Stimulated activated effector memory CD8-positive, alpha-beta T cell treated with anti-CD3 and anti-CD28 coated beads, Interleukin-12 subunit alpha, Interleukin-12 subunit beta, amount 100 ng/mL, for 72 hours (primary cell): ENCODE results near the gene LRRC39.
"Not testable (repeated sequence)": the region's sequence is repeated elsewhere in the genome, so short reads cannot be mapped to it uniquely, and the experiment has no call there.

Source experiments
- ATAC-seq: fragments of 150-1000 bp; cut with Tn5 transposase; 2 replicates; pipeline ENCODE4 v1.10.0; 2021
- DNase-seq, 2 donors: peaks; one replicate each; pipeline ENCODE4 v3.0.0; 2021 to 2022; ENCODE audit warnings: low spot score in 2 of 2
- H3K27ac Mint-ChIP-seq: one replicate; pipeline ENCODE4 v1.8.0; 2022; ENCODE audit warnings: mild to moderate bottlenecking, mixed read lengths
- H3K36me3 Mint-ChIP-seq: one replicate; pipeline ENCODE4 v1.8.0; 2022; ENCODE audit warnings: mild to moderate bottlenecking, mixed read lengths
- H3K4me1 Mint-ChIP-seq: one replicate; pipeline ENCODE4 v1.8.0; 2022; ENCODE audit warnings: mixed read lengths
- H3K4me3 Mint-ChIP-seq: one replicate; pipeline ENCODE4 v1.8.0; 2022; ENCODE audit warnings: mild to moderate bottlenecking, mixed read lengths
- H3K9me3 Mint-ChIP-seq: one replicate; pipeline ENCODE4 v1.8.0; 2022; ENCODE audit warnings: mixed read lengths

The LRRC39 gene

GRCh38 chr1:100178091-100178490, at the start of gene LRRC39:
Gene LRRC39, minus strand, starts transcription at chr1:100178256. Its CDS starts 9,740 bp downstream, at chr1:100168516.
- no peaks in the 10 kb centered on the region for H3K4me1 Mint-ChIP-seq
- H3K36me3 Mint-ChIP-seq: no peaks in the 10 kb centered on the region
- no peaks in the 10 kb centered on the region for H3K9me3 Mint-ChIP-seq
- H3K4me3 Mint-ChIP-seq: no peak within 1 kb of the TSS
- no peak for ATAC-seq
- no peak for DNase-seq
- H3K27ac Mint-ChIP-seq: no peak within 1 kb of the TSS

- Mint-ChIP-seq H3K9me3 (no peaks in the 10 kb centered on the region), H3K4me3 (no peak overlapping the region), H3K27ac (no peak overlapping the region), H3K36me3 (peaks cover 18% of the 10 kb centered on the region), H3K4me1 (no peaks in the 10 kb centered on the region)
- DNase-seq: no peak
- ATAC-seq: no peak
Observed at GRCh38 chr1:100222428-100222827, 44.4 kb upstream of the LRRC39 start.

GRCh38 chr1:100219883-100220282, 41.8 kb upstream of the LRRC39 start:
- H3K9me3 Mint-ChIP-seq: no peaks in the 10 kb centered on the region
- DNase-seq (no peak), ATAC-seq (no peak)
- no peak overlapping the region for H3K4me3 Mint-ChIP-seq
- H3K4me1 Mint-ChIP-seq: no peaks in the 10 kb centered on the region
- no peak overlapping the region for H3K27ac Mint-ChIP-seq
- H3K36me3 Mint-ChIP-seq: peaks cover 36% of the 10 kb centered on the region

DNA sequence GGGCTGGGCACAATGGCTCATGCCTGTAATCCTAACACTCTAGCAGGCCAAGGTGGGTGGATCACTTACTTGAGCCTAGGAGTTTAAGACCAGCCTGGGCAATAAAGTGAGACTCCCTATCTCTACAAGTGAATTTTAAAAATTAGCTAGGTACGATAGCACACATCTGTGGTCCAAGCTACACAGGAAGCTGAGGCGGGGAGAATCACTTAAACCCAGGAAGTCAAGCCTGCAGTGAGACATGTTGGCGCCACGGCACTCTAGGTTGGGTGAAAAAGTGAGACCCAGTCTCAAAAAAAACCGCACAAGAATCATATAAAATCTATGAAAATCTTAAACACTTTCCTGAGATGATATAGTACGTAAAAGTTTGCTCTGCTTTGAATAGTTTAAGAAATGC, 41.4 kb upstream of the LRRC39 start:
- no peak for DNase-seq
- no peaks in the 10 kb centered on the region for H3K4me1 Mint-ChIP-seq
- no peak for ATAC-seq
- no peaks in the 10 kb centered on the region for H3K9me3 Mint-ChIP-seq
- H3K36me3 Mint-ChIP-seq: peaks cover 40% of the 10 kb centered on the region
- no peak overlapping the region for H3K4me3 Mint-ChIP-seq
- H3K27ac Mint-ChIP-seq: no peak overlapping the region

DNA sequence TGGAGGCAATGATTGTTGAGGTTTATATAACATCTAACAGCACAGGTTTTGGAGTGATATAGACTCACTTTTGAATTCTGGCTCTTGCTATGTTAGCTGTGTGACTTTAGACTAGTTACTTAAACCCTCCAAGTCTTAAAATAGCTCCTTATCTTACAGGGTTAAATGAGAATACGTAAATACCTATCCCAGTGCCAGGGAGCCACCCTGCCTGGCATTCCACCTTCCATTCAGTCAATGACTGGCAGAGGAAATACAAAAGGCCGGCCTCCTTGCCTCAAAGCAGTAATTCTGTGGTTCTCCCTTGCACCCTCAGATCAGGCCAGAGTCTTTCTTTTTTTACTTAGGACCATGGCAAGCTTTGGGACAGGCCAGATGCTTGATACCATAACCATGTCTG, 39.8 kb upstream of the LRRC39 start:
- no peak overlapping the region for H3K4me3 Mint-ChIP-seq
- H3K36me3 Mint-ChIP-seq: peaks cover 52% of the 10 kb centered on the region
- DNase-seq (no peak), ATAC-seq (no peak)
- H3K9me3 Mint-ChIP-seq: no peaks in the 10 kb centered on the region
- no peak overlapping the region for H3K27ac Mint-ChIP-seq
- no peaks in the 10 kb centered on the region for H3K4me1 Mint-ChIP-seq

DNA sequence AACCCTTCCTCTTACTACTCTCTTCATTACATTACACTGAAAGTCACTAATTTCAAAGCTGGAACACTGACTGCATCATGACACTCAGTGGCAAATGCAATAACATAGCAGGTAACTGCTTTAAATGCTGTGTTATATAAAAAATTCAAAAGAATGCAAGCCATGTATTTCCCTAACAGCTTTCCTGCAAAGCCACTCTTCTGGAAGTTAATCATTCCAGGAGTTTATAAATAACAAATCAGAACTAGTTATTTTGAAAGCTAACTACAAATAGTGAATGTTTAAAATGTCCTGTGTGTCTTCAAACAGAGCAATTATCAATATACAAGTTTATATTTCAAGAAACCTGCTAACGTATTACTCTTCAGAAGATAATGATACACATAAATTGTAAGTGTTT, 37.0 kb upstream of the LRRC39 start:
- DNase-seq: no peak
- Mint-ChIP-seq H3K36me3 (peaks cover 71% of the 10 kb centered on the region), H3K27ac (no peak overlapping the region), H3K4me3 (no peak overlapping the region), H3K9me3 (no peaks in the 10 kb centered on the region), H3K4me1 (no peaks in the 10 kb centered on the region)
- no peak for ATAC-seq

DNA sequence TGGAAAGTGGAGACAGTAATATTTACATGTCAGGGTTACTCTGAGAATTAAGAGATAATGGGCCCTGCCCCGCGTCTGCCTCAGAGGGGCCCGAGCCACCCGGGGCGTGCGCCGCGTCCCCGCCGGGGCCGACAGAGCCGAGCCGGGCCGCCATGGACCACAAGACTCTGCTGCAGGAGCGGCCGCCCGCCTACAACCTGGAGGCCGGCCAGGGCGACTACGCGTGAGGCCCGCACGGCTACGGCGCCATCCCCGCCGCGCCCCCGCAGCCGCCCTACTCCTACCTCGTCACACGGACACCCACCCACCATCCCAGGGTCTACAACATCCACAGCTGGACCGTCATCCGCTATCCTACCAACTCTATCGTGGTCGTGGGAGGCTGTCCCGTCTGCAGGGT, 35.1 kb upstream of the LRRC39 start:
- Mint-ChIP-seq H3K36me3 (peaks cover 76% of the 10 kb centered on the region), H3K27ac (no peak overlapping the region), H3K4me1 (no peaks in the 10 kb centered on the region), H3K4me3 (no peak overlapping the region), H3K9me3 (no peaks in the 10 kb centered on the region)
- ATAC-seq (no peak), DNase-seq (no peak)

- no peak for DNase-seq
- ATAC-seq: no peak
- no peak overlapping the region for H3K4me3 Mint-ChIP-seq
- peaks cover 2% of the 10 kb centered on the region for H3K9me3 Mint-ChIP-seq
- peaks cover 90% of the 10 kb centered on the region for H3K36me3 Mint-ChIP-seq
- peaks cover 9% of the 10 kb centered on the region for H3K4me1 Mint-ChIP-seq
- no peak overlapping the region for H3K27ac Mint-ChIP-seq
Observed at GRCh38 chr1:100206301-100206700, 28.2 kb upstream of the LRRC39 start.

DNA sequence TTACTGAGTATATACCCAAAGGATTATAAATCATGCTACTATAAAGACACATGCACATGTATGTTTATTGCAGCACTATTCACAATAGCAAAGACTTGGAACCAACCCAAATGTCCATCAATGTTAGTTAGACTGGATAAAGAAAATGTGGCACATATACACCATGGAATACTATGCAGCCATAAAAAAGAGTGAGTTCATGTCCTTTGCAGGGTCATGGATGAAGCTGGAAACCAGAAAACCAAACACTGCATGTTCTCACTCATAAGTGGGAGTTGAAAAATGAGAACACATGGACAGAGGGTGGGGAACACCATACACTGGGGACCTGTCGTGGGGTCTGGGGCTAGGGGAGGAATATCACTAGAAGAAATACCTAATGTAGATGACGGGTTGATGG, 27.5 kb upstream of the LRRC39 start:
- peaks cover 89% of the 10 kb centered on the region for H3K36me3 Mint-ChIP-seq
- H3K4me3 Mint-ChIP-seq, ATAC-seq, DNase-seq, H3K9me3 Mint-ChIP-seq, H3K4me1 Mint-ChIP-seq, H3K27ac Mint-ChIP-seq: not testable (repeated sequence)

- H3K36me3 Mint-ChIP-seq: peaks cover 88% of the 10 kb centered on the region
- DNase-seq, H3K4me3 Mint-ChIP-seq, H3K27ac Mint-ChIP-seq, H3K4me1 Mint-ChIP-seq, H3K9me3 Mint-ChIP-seq, ATAC-seq: not testable (repeated sequence)
Observed at GRCh38 chr1:100205103-100205502, 27.0 kb upstream of the LRRC39 start.

- not testable (repeated sequence) for H3K9me3 Mint-ChIP-seq, H3K4me3 Mint-ChIP-seq, ATAC-seq, H3K4me1 Mint-ChIP-seq, DNase-seq
- Mint-ChIP-seq H3K36me3 (peaks cover 83% of the 10 kb centered on the region), H3K27ac (peak overlapping the region; percentile 22)
Observed at GRCh38 chr1:100202703-100203102, 24.6 kb upstream of the LRRC39 start.

GRCh38 chr1:100200060-100200459, 22.0 kb upstream of the LRRC39 start:
- peaks cover 76% of the 10 kb centered on the region for H3K36me3 Mint-ChIP-seq
- not testable (repeated sequence) for H3K4me1 Mint-ChIP-seq, H3K9me3 Mint-ChIP-seq, DNase-seq, H3K27ac Mint-ChIP-seq, ATAC-seq, H3K4me3 Mint-ChIP-seq

DNA sequence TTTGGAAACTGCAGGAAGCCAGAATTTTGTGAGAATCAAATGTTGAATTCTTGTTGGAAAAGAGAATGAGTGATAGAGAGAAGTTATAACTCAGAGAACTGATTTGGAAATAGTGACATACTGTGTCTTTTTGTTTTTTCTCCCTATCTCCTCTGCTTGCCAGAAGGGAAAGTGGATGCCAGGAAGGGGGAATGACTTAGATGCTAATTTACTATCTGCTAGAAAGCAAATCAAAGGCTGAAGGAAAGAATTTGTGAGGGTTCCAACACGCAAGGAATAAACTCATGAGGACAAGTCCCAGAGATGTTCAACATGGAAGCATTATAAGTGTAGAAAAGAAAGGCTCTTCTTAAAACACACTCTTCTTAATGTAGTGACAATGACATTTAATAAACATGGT, 20.5 kb upstream of the LRRC39 start:
- DNase-seq (no peak), ATAC-seq (no peak)
- H3K4me3 Mint-ChIP-seq: no peak overlapping the region
- H3K27ac Mint-ChIP-seq: no peak overlapping the region
- H3K4me1 Mint-ChIP-seq: peaks cover 9% of the 10 kb centered on the region
- no peaks in the 10 kb centered on the region for H3K9me3 Mint-ChIP-seq
- H3K36me3 Mint-ChIP-seq: peaks cover 70% of the 10 kb centered on the region

GRCh38 chr1:100188617-100189016, 10.6 kb upstream of the LRRC39 start:
- DNase-seq (no peak), ATAC-seq (no peak)
- H3K27ac Mint-ChIP-seq: no peak overlapping the region
- H3K4me3 Mint-ChIP-seq: no peak overlapping the region
- H3K36me3 Mint-ChIP-seq: no peaks in the 10 kb centered on the region
- H3K9me3 Mint-ChIP-seq: no peaks in the 10 kb centered on the region
- no peaks in the 10 kb centered on the region for H3K4me1 Mint-ChIP-seq

- no peaks in the 10 kb centered on the region for H3K36me3 Mint-ChIP-seq
- H3K4me3 Mint-ChIP-seq: no peak overlapping the region
- DNase-seq (no peak), ATAC-seq (no peak)
- H3K4me1 Mint-ChIP-seq: no peaks in the 10 kb centered on the region
- no peaks in the 10 kb centered on the region for H3K9me3 Mint-ChIP-seq
- H3K27ac Mint-ChIP-seq: no peak overlapping the region
Observed at GRCh38 chr1:100187912-100188311, 9.9 kb upstream of the LRRC39 start.

- DNase-seq (no peak), ATAC-seq (peak; percentile 47)
- no peaks in the 10 kb centered on the region for H3K9me3 Mint-ChIP-seq
Observed at GRCh38 chr1:100184536-100184935, 6.5 kb upstream of the LRRC39 start.

DNA sequence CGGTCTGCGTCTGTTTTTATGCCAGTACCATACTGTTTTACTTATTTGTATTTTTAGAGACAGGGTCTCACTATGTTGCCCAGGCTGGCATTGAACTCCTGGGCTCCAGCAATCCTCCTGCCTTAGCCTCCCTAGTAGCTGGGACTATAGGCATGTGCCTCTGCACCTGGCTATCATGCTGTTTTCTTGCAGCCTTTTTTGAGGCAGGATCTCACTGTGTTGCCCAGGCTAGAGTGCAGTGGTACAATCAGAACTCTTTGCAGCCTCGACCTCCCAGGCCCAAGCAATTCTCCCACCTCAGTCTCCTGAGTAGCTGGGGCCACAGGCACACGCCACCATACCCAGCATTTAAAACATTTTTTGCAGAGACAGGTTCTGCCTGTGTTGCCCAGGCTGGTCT, 5.3 kb upstream of the LRRC39 start:
- Mint-ChIP-seq H3K4me3 (no peak overlapping the region), H3K27ac (no peak overlapping the region), H3K4me1 (no peaks in the 10 kb centered on the region), H3K36me3 (no peaks in the 10 kb centered on the region), H3K9me3 (no peaks in the 10 kb centered on the region)
- DNase-seq: no peak
- no peak for ATAC-seq

More at GRCh38 chr1:100184536-100184935, 6.5 kb upstream of the LRRC39 start:
- H3K36me3 Mint-ChIP-seq: no peaks in the 10 kb centered on the region
- no peak overlapping the region for H3K27ac Mint-ChIP-seq
- no peak overlapping the region for H3K4me3 Mint-ChIP-seq
- no peaks in the 10 kb centered on the region for H3K4me1 Mint-ChIP-seq
